ENCODE data around the gene CLIC4. TPM values are rescaled to one million over a fixed set of nuclear protein-coding genes. Genes with fewer than 3 reads are reported as not detected.

Gene CLIC4
- total RNA-seq, 3 donors from 2014 or later, result 162 to 217 (median 196) TPM

DNA sequence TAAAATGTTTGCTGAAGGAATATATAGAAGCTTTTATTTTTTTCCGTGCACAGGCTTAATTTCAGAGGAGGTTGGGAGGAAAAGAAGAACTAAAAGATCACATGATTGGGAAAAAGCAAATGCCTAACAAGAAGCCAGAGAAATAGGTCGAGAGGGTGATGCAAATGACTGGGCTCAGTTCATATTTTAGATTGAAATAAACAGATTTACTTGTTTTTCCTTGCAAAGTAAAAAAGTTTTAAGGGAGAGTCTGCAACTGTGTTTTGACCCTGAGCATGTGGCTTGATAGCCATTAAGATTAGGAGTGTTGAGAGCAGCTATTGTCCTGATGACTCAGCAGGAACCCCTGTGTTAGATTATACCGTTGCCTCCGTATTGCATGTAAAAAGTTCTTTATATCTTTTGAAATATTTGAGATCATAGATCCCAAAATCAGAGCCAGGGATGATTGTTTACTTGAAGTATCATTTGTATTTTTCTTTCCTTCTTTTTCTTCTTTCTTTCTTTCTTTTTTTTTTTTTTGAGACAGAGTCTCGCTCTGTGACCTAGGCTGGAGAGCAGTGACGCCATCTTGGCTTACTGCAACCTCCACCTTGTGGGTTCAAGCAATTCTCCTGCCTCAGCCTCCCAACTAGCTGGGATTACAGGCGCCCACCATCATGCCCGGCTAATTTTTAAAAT, 20.2 kb downstream of the CLIC4 start:
- Histone ChIP-seq H3K27me3 (no peaks in the 10 kb centered on the region), H3K4me1 (no peaks in the 10 kb centered on the region), H3K36me3 (no peaks in the 10 kb centered on the region), H3K9me3 (no peaks in the 10 kb centered on the region), H3K4me3 (no peak overlapping the region), H3K27ac (peak overlapping the region; percentile 30 to 43)
- intact Hi-C loops (cut with DNase I; ENCODE audit: low total_unique reads), result no loop called here
- DNase-seq (ENCODE audit: low spot score in 2 of 2), result no peak
- TF ChIP-seq POLR2A (IDR thresholded peaks at IDR 0.05) (no peak), POLR2AphosphoS5 (IDR thresholded peaks at IDR 0.05) (no peak), CTCF (IDR thresholded peaks at IDR 0.05) (no peak)

- no peak for TF ChIP-seq POLR2A (IDR thresholded peaks at IDR 0.05)
- no peak for TF ChIP-seq CTCF (IDR thresholded peaks at IDR 0.05)
- no peak for TF ChIP-seq POLR2AphosphoS5 (IDR thresholded peaks at IDR 0.05)
- no peaks in the 10 kb centered on the region for H3K9me3 ChIP-seq
- no peaks in the 10 kb centered on the region for H3K4me1 ChIP-seq
- H3K27me3 ChIP-seq, result no peaks in the 10 kb centered on the region
- intact Hi-C loops (cut with DNase I; ENCODE audit: low total_unique reads), result no loop called here
- no peak for DNase-seq (ENCODE audit: low spot score in 2 of 2)
- peak overlapping the region; percentile 8 to 11 for H3K27ac ChIP-seq
- no peaks in the 10 kb centered on the region for H3K36me3 ChIP-seq
- no peak overlapping the region for H3K4me3 ChIP-seq
These were observed 22.1 kb downstream of the CLIC4 start for GRCh38 chr1:24767351-24767750.

- Histone ChIP-seq H3K27ac (peak overlapping the region; percentile 81 to 85), H3K36me3 (no peaks in the 10 kb centered on the region), H3K4me1 (no peaks in the 10 kb centered on the region), H3K9me3 (no peaks in the 10 kb centered on the region), H3K27me3 (no peaks in the 10 kb centered on the region), H3K4me3 (no peak overlapping the region)
- TF ChIP-seq POLR2AphosphoS5 (IDR thresholded peaks at IDR 0.05) (no peak), CTCF (IDR thresholded peaks at IDR 0.05) (no peak), POLR2A (IDR thresholded peaks at IDR 0.05) (no peak)
- DNase-seq (ENCODE audit: low spot score in 2 of 2), result no peak
- intact Hi-C loops (cut with DNase I; ENCODE audit: low total_unique reads), result no loop called here
These were observed 23.8 kb downstream of the CLIC4 start for GRCh38 chr1:24768873-24769605.

GRCh38 chr1:24769656-24770651, 24.7 kb downstream of the CLIC4 start:
- peak overlapping the region; percentile 85 for H3K27ac ChIP-seq
- H3K4me1 ChIP-seq, result no peaks in the 10 kb centered on the region
- no peaks in the 10 kb centered on the region for H3K9me3 ChIP-seq
- TF ChIP-seq POLR2AphosphoS5 (IDR thresholded peaks at IDR 0.05) (peak in 1 of 3 donors; percentile 14), POLR2A (IDR thresholded peaks at IDR 0.05) (no peak)
- intact Hi-C loops (cut with DNase I; ENCODE audit: low total_unique reads), result no loop called here
- no peaks in the 10 kb centered on the region for H3K36me3 ChIP-seq
- H3K4me3 ChIP-seq, result no peak overlapping the region
- no peak for DNase-seq (ENCODE audit: low spot score in 2 of 2)
- no peaks in the 10 kb centered on the region for H3K27me3 ChIP-seq

- no peaks in the 10 kb centered on the region for H3K4me1 ChIP-seq
- intact Hi-C loops (cut with DNase I; ENCODE audit: low total_unique reads), result no loop called here
- DNase-seq (ENCODE audit: low spot score in 2 of 2), result no peak
- no peak for TF ChIP-seq CTCF (IDR thresholded peaks at IDR 0.05)
- TF ChIP-seq POLR2A (IDR thresholded peaks at IDR 0.05), result no peak
- TF ChIP-seq POLR2AphosphoS5 (IDR thresholded peaks at IDR 0.05), result no peak
- H3K9me3 ChIP-seq, result no peaks in the 10 kb centered on the region
- no peaks in the 10 kb centered on the region for H3K36me3 ChIP-seq
- H3K4me3 ChIP-seq, result peak overlapping the region in 1 of 3 donors; percentile 16
- no peaks in the 10 kb centered on the region for H3K27me3 ChIP-seq
- peak overlapping the region; percentile 85 for H3K27ac ChIP-seq
These were observed 25.6 kb downstream of the CLIC4 start for GRCh38 chr1:24770881-24771280.

Data from breast epithelium (tissue), 4 donors.